Muscle of leg (tissue), 11 donors: ENCODE data around the gene BIRC6. TPM values are rescaled to one million over a fixed set of nuclear protein-coding genes. Genes with fewer than 3 reads are reported as not detected.

Experiments used
- DNase-seq: peaks from one replicate; pipeline ENCODE4 v3.0.0; 2013
- H3K27ac ChIP-seq: one replicate; pipeline ENCODE4 v1.5.1; 2013; ENCODE audit warnings: mild to moderate bottlenecking, low read length, control low read depth
- H3K27me3 ChIP-seq: one replicate; pipeline ENCODE4 v1.6.1; 2013; ENCODE audit warnings: low read length; ENCODE audit not compliant: control insufficient read depth, insufficient read depth
- H3K36me3 ChIP-seq: one replicate; pipeline ENCODE4 v1.6.1; 2013; ENCODE audit warnings: low read length; ENCODE audit not compliant: control insufficient read depth, insufficient read depth
- H3K4me1 ChIP-seq: one replicate; pipeline ENCODE4 v1.6.1; 2013; ENCODE audit warnings: low read length; ENCODE audit not compliant: control insufficient read depth, insufficient read depth
- H3K4me3 ChIP-seq: one replicate; pipeline ENCODE4 v1.5.1; 2013; ENCODE audit warnings: low read length, control low read depth
- H3K9me3 ChIP-seq: replicated peaks from 2 replicates; pipeline ENCODE4 v1.6.1; 2013; ENCODE audit warnings: low read depth, low read length; ENCODE audit not compliant: control insufficient read depth
- WGBS: methylation state at CpG from one replicate; pipeline ENCODE4 v1.1.5; 2013; ENCODE audit warnings: missing lambda C conversion rate; ENCODE audit not compliant: insufficient coverage; 5-methylcytosine and 5-hydroxymethylcytosine counted together
- polyA plus RNA-seq, 8 donors: library from polyadenylated mRNA; unstranded; fragments of 120-200 nt; gene quantifications; one replicate each; pipeline versions ENCODE4 v1.2.1 to v1.2.3, GENCODE V29; 2013; ENCODE audit warnings: inconsistent platforms in 1 of 8, low replicate concordance in 1 of 8; ENCODE audit not compliant: insufficient read length in 8 of 8, insufficient read depth in 1 of 8
- total RNA-seq: library from RNA; stranded (reverse); fragments of 120-200 nt; gene quantifications from one replicate; pipeline ENCODE4 v1.2.4, GENCODE V29; 2013

The BIRC6 gene
- total and polyA plus RNA-seq, 9 donors = 34.4 to 73.9 (median 45.2) TPM

DNA sequence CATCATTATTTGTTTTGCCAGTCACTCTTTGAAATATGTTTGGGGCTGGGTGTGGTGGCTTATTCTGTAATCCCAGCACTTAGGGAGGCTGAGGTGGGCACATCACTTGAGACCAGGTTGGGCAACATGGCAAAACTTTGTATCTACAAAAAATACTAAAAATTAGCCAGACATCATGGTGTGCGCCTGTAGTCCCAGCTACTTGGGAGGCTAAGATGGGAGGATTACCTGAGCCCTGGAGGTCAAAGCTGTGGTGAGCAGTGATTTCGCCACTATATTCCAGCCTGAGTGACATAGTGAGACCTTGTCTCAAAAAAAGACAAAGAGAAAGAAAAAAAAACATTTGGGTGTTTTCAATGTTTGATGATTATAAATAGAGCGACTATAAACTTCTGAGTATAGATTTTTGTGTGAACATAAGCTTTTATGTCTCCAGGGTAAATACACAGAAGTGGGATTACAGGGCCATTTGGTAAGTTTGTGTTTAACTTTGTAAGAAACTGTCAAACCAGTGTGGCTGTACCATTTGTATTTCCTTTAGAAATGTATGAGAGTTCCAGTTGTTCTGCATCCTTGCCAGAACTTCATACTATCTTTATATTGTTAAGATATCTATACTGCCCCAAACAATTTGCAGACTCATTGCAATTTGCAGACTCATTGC is 15.8 kb downstream of the BIRC6 start:
- no peak for DNase-seq
- WGBS = 97% methylated on average over 3 of the region's 3 CpGs
- H3K9me3 ChIP-seq = no peaks in the 10 kb centered on the region

DNA sequence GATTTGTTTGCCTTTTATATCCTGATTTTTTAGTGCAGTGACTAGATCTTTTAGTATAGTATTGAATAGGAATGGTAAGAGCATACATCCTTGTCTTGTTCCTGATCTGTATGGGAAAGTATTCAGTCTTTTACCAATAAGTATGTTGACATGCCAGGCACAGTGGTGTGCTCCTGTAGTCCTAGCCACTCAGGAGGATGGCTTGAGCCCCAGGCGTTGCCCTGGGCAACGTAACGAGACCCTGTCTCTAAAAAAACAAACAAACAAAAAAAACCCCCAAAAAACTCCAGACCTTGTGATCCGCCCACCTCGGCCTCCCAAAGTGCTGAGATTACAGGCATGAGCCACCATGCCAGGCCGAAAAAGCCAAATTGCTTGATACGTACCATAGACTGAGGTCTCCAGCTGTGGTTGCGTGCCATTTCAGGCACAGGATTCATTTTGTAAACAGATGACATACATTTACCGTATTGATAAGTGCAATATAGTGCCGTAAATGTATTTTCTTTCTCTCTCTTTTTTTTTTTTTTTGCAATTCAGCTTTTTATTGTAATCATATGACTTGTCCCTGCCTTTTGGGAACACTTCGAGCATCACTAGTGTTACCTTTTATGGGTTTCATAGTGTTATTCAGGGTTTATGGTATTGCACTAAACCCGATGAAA is 18.5 kb downstream of the BIRC6 start:
- 86% methylated on average over 6 of the region's 12 CpGs for WGBS
- H3K4me1 ChIP-seq = no peaks in the 10 kb centered on the region

More for the DNA sequence above, 15.8 kb downstream of the BIRC6 start:
- H3K4me3 ChIP-seq = no peak overlapping the region
- H3K36me3 ChIP-seq = no peaks in the 10 kb centered on the region
- no peaks in the 10 kb centered on the region for H3K4me1 ChIP-seq
- H3K27ac ChIP-seq = no peak overlapping the region
- H3K27me3 ChIP-seq = no peaks in the 10 kb centered on the region

DNA sequence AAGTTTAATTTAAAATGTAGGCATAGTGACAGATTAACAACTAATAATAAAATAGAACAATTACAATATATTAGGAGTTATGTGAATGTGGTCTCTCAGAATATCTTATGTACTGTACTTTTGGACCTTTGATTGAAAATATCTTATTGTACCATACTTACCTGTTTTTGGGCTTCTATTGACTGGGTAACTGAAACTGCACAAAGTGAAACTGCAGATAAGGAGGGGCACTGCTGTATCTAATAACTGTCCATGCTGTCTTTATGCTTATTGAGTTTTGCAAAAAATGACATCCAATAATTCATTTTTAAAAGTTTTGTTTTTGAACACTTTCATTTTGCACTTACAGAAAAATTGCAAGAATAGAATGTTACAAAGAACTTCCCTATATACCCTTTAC is 19.9 kb downstream of the BIRC6 start:
- no peak for DNase-seq
- Histone ChIP-seq H3K27me3 (no peaks in the 10 kb centered on the region), H3K4me3 (no peak overlapping the region), H3K27ac (no peak overlapping the region), H3K4me1 (no peaks in the 10 kb centered on the region), H3K9me3 (no peaks in the 10 kb centered on the region), H3K36me3 (peaks cover 2% of the 10 kb centered on the region)

More for the DNA sequence above, 18.5 kb downstream of the BIRC6 start:
- H3K36me3 ChIP-seq = no peaks in the 10 kb centered on the region
- H3K4me3 ChIP-seq = no peak overlapping the region
- H3K27me3 ChIP-seq = no peaks in the 10 kb centered on the region
- H3K27ac ChIP-seq = no peak overlapping the region
- DNase-seq = no peak
- H3K9me3 ChIP-seq = no peaks in the 10 kb centered on the region

DNA sequence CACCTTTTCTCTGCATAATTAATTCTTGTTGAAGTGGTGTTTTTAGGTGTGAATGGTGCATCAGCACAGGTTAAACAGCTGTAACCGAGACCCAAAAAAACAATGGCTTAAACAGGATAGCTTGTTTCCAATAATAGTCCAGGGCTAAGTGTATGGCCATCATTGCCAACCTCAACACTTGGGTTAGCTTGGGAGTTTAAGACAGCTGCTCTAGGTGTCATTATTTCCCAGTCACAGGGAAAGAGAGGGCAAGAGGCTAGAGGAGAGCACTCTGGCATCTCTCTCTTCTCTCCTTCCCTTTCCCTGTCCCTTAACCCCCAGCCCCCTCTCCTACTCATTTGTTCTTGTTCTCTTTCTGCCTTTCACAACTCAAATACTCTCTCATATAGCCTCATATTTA is 21.1 kb downstream of the BIRC6 start:
- H3K27ac ChIP-seq = no peak overlapping the region
- H3K4me1 ChIP-seq = no peaks in the 10 kb centered on the region
- H3K27me3 ChIP-seq = no peaks in the 10 kb centered on the region
- H3K4me3 ChIP-seq = no peak overlapping the region
- no CpG with 5 or more reads among the region's 1 CpG for whole genome bisulfite sequencing
- peaks cover 6% of the 10 kb centered on the region for H3K36me3 ChIP-seq
- H3K9me3 ChIP-seq = no peaks in the 10 kb centered on the region
- DNase-seq = no peak

DNA sequence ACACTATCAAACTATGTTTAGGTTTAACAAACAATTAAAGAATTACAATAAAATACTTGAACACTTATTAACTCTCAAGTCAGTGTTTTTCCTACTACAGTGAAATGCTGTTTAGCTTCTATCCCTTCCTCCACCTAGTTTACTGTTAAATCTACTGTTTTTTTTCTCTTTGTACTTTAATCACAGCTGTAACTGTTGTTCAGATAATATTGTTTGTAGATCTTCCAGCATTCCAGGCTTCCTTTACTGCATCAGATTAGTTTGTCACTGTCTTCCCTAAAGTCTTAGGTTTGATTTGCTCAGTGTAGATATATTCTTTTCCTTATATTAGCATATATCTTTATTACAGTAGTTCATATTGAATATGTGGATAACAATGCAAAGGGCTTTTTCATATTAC is 22.5 kb downstream of the BIRC6 start:
- Histone ChIP-seq H3K9me3 (no peaks in the 10 kb centered on the region), H3K4me1 (no peaks in the 10 kb centered on the region), H3K27me3 (no peaks in the 10 kb centered on the region), H3K4me3 (no peak overlapping the region), H3K27ac (no peak overlapping the region), H3K36me3 (peaks cover 8% of the 10 kb centered on the region)
- no peak for DNase-seq

DNA sequence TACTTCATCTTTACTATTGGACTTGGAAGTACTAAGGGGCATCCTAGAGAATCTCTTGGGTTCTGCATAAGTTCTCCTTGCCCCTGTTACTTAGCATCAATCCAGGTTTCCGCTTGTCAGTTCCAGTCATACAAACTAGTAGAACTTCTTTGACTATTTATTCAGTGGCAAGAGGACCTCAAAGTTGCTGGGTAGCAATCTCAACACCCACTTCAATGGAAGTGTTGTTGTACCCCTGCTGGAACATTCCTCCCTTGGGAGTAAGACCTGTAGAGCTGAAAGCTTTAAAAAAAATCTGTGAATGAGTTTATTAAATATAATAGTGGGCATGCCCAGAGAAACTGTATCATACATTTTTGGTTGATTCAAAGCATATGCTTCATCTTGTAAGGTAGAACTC is 27.0 kb downstream of the BIRC6 start:
- WGBS = no CpG with 5 or more reads among the region's 1 CpG
- DNase-seq = no peak
- H3K4me1 ChIP-seq = no peaks in the 10 kb centered on the region
- H3K36me3 ChIP-seq = peaks cover 23% of the 10 kb centered on the region
- no peak overlapping the region for H3K27ac ChIP-seq
- no peaks in the 10 kb centered on the region for H3K27me3 ChIP-seq
- H3K9me3 ChIP-seq = no peaks in the 10 kb centered on the region
- no peak overlapping the region for H3K4me3 ChIP-seq

DNA sequence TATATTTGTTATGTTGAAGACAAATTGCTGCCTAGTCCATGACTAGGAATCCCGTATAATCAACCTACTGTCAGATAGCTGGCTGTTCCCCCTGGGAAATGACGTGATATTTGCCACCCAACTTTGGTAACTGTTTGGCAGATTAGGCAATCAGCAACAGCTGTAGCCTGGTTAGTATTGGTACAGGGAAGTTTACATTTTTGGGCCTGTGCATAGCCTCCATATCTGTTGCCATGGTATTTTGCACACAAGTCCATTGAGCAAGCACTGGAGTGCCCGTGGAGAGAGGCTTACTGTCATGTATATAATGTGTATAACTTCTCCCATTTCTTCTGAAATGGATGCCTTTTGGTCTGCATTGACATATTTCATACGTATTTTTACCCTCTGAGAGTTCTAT is 27.7 kb downstream of the BIRC6 start:
- no peak overlapping the region for H3K27ac ChIP-seq

DNA sequence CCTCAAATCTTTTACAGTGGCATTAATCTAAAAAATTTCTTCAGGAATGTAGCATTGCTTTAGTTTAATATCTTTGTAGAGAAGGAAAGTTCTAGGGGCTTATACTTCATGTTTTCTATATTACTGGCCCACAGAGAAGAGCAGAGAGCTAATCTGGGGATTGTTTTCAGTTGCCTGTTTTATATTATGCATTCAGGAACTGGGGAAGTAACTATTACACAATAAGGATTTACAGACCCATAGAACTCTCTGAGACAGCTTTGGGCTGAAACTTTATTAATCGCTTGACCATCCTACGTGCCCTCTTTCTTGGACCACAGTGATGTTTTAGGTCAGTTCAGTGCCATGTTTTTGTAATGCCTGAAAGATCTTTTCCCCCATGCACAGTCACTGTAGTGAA is 29.9 kb downstream of the BIRC6 start:
- WGBS = no CpG with 5 or more reads among the region's 2 CpGs
- Histone ChIP-seq H3K36me3 (peaks cover 24% of the 10 kb centered on the region), H3K27ac (no peak overlapping the region), H3K4me3 (no peak overlapping the region), H3K27me3 (no peaks in the 10 kb centered on the region), H3K4me1 (no peaks in the 10 kb centered on the region), H3K9me3 (no peaks in the 10 kb centered on the region)
- no peak for DNase-seq

More for the DNA sequence above, 27.7 kb downstream of the BIRC6 start:
- H3K27me3 ChIP-seq = no peaks in the 10 kb centered on the region
- no peak overlapping the region for H3K4me3 ChIP-seq
- no peaks in the 10 kb centered on the region for H3K9me3 ChIP-seq
- 100% methylated on average over 3 of the region's 4 CpGs for WGBS
- no peak for DNase-seq
- H3K4me1 ChIP-seq = no peaks in the 10 kb centered on the region
- peaks cover 23% of the 10 kb centered on the region for H3K36me3 ChIP-seq

DNA sequence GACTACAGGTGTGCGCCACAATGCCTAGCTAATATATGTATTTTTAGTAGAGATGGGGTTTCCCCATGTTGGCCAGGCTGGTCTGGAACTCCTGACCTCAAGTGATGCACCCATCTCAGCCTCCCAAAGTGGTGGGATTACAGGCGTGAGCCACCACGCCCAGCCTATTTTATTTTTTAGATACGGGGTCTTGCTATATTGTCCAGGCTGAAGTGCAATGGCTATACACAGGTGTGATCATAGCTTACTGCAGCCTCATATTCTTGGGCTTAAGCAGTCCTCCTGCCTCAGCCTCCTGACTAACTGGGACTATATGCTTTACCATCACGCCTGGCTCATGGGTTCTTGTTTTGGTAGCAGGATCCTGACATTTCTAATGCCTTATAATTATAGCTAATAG is 42.4 kb downstream of the BIRC6 start:
- H3K27me3 ChIP-seq = no peaks in the 10 kb centered on the region
- H3K9me3 ChIP-seq = no peaks in the 10 kb centered on the region
- peaks cover 33% of the 10 kb centered on the region for H3K36me3 ChIP-seq
- no peak overlapping the region for H3K4me3 ChIP-seq
- no peaks in the 10 kb centered on the region for H3K4me1 ChIP-seq
- 100% methylated on average over 2 of the region's 5 CpGs for WGBS
- H3K27ac ChIP-seq = no peak overlapping the region
- no peak for DNase-seq

DNA sequence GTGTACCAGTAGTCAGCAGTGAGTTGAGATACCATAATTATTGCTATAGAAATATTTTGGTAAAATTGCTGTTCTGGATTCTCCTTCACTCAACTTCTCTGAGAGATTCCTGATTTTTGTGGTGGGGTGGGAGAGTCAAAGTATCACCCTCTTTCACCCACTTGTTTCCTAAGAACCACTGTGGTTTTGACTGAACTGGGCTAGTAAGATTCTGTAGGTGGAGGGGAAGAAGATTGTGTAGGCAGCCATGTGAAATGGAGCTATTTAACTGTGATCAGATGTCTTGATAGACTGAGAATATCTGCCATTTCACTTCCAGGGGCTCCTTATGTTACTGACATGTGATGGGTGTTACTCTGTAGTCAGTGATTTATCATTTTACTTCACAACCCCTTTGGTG is 45.3 kb downstream of the BIRC6 start:
- Histone ChIP-seq H3K27ac (no peak overlapping the region), H3K9me3 (no peaks in the 10 kb centered on the region), H3K36me3 (peaks cover 21% of the 10 kb centered on the region), H3K27me3 (no peaks in the 10 kb centered on the region), H3K4me1 (no peaks in the 10 kb centered on the region), H3K4me3 (no peak overlapping the region)
- DNase-seq = no peak

DNA sequence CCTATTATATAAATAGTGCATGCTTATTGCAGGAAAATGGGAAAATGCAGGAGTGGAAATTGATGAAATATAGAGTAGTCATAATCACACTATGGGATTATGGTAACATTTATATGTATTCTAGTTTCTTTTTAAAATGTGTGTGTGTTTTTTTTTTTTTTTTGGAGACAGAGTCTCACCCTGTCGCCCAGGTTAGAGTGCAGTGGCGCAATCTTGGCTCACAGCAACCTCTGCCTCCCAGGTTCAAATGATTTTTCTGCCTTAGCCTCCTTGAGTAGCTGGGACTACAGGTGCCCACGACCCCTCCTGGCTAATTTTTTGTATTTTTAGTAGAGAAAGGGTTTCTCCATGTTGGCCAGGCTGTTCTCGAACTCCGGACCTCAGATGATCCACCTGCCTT is 47.0 kb downstream of the BIRC6 start:
- Histone ChIP-seq H3K4me1 (no peaks in the 10 kb centered on the region), H3K9me3 (no peaks in the 10 kb centered on the region), H3K27ac (no peak overlapping the region), H3K27me3 (no peaks in the 10 kb centered on the region), H3K36me3 (peaks cover 19% of the 10 kb centered on the region), H3K4me3 (no peak overlapping the region)
- no peak for DNase-seq
- 100% methylated on average over 2 of the region's 5 CpGs for WGBS
